GM18499 (cell line): ENCODE measurements around the gene SYNPR.
"Not testable (repeated sequence)": the region's sequence is repeated elsewhere in the genome, so short reads cannot be mapped to it uniquely, and the experiment has no call there.

Source experiments
- ATAC-seq: cut with Tn5 transposase; IDR thresholded peaks from one replicate; pipeline ENCODE4 v1.9.1; 2021; ENCODE audit warnings: moderate number of reproducible peaks; ENCODE audit not compliant: insufficient read depth, unreplicated experiment

SYNPR gene

GRCh38 chr3:63597019-63597418 is 318.9 kb downstream of the SYNPR start:
- no peak for ATAC-seq

- ATAC-seq = no peak
These were observed 329.6 kb downstream of the SYNPR start for GRCh38 chr3:63607716-63608115.

GRCh38 chr3:63609408-63609807 is 331.3 kb downstream of the SYNPR start:
- ATAC-seq = no peak

GRCh38 chr3:63609834-63610233 is 331.7 kb downstream of the SYNPR start:
- no peak for ATAC-seq

GRCh38 chr3:63611382-63611781 is 333.3 kb downstream of the SYNPR start:
- no peak for ATAC-seq

GRCh38 chr3:63613561-63613960 is 335.5 kb downstream of the SYNPR start:
- no peak for ATAC-seq

- no peak for ATAC-seq
These were observed 339.3 kb downstream of the SYNPR start for GRCh38 chr3:63617391-63617790.

GRCh38 chr3:63624941-63625560 is 346.9 kb downstream of the SYNPR start:
- ATAC-seq = no peak

- ATAC-seq = no peak
These were observed 353.6 kb downstream of the SYNPR start for GRCh38 chr3:63631670-63632069.

GRCh38 chr3:63635186-63635585 is 357.1 kb downstream of the SYNPR start:
- ATAC-seq = no peak

GRCh38 chr3:63639806-63640205 is 361.7 kb downstream of the SYNPR start:
- no peak for ATAC-seq

- no peak for ATAC-seq
These were observed 364.4 kb downstream of the SYNPR start for GRCh38 chr3:63642488-63642887.

- no peak for ATAC-seq
These were observed 366.2 kb downstream of the SYNPR start for GRCh38 chr3:63644212-63644797.

GRCh38 chr3:63644928-63645781 is 367.0 kb downstream of the SYNPR start:
- not testable (repeated sequence) for ATAC-seq

GRCh38 chr3:63652066-63652725 is 374.1 kb downstream of the SYNPR start, which contains the start of gene SNTN:
TSS of gene SNTN (plus strand) at chr3:63652675. CDS start at chr3:63652688, 13 bp downstream.
- ATAC-seq = no peak

- no peak for ATAC-seq
These were observed 376.1 kb downstream of the SYNPR start for GRCh38 chr3:63654211-63654610.

- ATAC-seq = no peak
These were observed 376.8 kb downstream of the SYNPR start for GRCh38 chr3:63654931-63655330.

GRCh38 chr3:63655519-63655918 is 377.4 kb downstream of the SYNPR start:
- ATAC-seq = no peak

- no peak for ATAC-seq
These were observed 378.7 kb downstream of the SYNPR start for GRCh38 chr3:63656786-63657185.

GRCh38 chr3:63661242-63661641 is 383.1 kb downstream of the SYNPR start:
- ATAC-seq = no peak

- ATAC-seq = no peak
These were observed 383.9 kb downstream of the SYNPR start for GRCh38 chr3:63662011-63662410.
